HG02642 (cell line): ENCODE results near the gene SPEG.

Experiments used
- ATAC-seq: cut with Tn5 transposase; IDR thresholded peaks from one replicate; pipeline ENCODE4 v1.9.1; 2021; ENCODE audit warnings: mild to moderate bottlenecking; ENCODE audit not compliant: unreplicated experiment, poor library complexity

The SPEG gene

DNA sequence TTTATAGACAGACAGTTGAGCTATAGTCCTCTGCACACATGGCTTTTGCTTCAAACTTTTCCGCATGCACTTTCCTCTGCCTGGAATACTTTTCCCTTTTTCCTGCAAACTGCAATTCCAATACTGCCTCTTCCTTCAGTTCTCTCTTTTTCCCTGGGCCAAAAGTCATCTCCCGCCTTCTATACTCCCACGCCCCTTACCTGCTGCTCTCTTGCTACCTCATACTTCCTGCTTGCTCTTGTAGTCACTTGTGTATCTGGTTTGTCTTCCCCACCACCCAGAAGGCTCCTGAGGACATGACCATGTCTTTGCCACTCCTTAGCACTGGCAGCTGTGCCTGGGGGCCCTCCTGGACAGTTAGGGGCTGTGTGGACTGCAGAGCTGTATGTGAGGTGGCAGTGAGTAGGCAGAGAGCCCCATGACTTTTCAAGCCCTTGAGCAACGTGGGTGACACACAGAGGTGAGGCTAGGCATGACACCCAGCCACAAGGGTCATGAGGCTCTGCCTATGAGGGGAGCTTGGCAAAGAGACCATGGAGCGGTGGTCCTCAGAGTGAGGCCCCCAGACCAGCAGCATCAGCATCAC, 23.2 kb downstream of the SPEG start:
- ATAC-seq: no peak

DNA sequence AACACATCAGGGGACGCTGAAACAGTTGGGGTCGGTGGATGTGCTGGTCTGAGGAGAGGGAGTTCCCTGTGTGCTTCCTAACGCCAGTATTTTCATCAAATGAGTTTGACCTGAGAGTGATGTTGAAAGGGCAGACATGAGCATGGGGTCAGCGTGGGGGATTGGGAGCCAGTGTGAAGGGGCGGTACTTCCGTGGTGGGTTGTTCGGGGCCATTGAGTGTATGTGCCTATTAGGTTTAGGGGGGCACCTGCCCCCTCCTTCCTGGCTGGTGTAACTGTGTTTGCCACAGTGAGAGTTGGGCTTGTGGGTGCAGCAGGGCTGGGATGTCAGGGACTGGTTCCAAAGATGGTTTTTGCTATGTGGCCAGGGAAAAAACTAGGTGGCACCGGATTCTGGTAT, 24.4 kb downstream of the SPEG start:
- no peak for ATAC-seq

DNA sequence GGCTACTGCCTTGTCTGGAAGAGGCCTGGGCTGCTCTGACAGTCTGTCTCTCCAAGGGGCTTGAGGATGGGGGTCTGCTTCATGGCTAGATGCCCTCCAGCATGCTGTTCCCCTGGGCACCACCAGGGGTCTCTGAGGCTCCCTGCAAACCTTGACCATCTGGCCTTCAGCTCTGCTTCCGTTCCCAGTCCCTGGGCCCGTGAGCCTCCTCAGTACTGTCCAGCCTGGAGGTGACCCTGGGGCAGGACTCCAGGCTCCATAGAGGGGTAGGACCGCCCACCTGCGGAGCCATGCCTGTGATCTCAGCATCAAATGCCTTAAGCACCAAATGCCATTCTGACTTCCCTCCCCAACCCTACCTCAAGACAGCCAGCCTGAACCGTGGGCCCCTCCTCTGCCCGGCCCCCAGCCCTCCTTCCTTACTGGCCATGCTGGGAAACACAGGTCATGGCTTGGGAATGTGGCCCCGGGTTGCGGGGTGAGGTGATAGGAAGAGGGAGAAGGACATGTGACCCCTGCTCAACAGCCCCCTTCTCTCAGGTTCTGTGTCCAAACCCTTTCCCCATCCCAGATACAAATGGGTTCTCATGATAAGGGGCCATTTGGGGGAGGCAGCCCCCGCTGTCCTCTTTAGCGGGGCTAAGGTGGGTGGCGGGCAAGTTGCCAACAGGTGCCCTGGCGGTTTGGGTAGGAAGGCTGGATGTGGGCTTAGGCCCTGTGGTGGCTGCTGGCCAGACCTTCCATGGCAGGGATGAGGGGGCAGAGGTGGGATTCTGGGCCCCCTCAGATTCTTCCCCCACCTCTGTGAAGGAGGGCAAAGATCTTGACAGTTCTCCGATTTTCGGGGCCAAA, 25.0 kb downstream of the SPEG start:
- ATAC-seq: peak; percentile 74

DNA sequence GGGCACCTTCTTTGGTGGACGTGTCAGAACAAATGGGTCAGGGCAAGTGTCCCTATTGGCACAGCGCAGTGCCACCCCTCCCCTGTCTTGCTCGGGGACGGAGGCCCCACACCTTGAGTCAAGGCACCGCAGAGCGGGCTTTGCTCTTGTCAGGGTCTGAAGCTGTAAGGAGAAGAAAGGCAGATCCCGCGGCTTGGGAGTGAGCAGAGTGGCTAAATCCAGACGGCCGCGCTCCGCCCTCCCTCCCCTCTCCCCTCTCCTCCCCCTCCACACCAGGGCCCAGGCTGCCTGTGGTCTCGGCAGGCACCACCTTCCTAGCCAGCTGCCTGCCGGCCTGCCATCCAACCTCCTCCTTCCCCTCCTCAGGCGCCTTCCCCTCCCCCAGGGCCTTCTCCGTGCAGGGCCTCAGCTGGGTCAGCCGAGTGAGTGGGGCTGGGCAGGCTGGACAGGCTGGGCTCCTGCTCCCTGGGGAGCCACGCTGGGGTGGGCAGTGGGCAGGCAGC, 25.8 kb downstream of the SPEG start:
- ATAC-seq: no peak

DNA sequence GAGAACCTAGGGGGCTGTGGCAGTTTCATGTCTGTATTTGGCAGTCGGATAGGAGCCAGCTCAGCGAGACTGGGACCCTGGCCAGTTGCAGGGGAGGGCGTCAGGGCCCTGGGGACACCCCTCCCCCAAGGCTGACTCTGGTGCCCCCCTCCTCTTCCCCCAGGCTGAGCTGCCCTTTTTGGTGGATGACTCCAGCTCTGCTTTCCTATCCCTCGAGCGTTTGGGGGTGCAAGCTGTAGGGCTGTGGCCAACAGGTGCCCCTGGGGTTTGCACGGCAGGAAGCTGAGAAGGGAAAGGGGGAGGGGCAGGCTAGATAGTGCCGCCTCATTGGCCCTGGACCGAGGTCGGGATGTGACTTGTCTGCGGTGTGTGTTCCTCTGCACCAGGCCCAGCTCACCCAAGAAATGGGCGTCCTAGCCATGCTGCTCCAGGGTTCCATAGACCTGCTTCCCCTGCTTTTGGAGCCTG, 26.4 kb downstream of the SPEG start:
- no peak for ATAC-seq

DNA sequence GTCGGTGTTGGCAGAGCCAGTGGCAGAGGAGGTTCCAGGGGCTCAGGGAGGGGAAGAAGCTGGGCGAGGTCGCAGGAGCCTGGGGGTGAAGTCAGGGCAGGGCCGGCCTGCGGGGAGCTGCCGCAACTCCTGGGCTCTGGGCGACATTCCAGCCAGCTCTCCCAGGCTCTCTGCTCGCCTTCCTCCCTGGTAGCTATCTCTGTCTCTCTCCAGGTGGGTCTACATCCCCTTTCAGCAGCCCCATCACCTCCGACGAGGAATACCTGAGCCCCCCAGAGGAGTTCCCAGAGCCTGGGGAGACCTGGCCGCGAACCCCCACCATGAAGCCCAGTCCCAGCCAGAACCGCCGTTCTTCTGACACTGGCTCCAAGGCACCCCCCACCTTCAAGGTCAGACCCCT, 27.0 kb downstream of the SPEG start:
- no peak for ATAC-seq

DNA sequence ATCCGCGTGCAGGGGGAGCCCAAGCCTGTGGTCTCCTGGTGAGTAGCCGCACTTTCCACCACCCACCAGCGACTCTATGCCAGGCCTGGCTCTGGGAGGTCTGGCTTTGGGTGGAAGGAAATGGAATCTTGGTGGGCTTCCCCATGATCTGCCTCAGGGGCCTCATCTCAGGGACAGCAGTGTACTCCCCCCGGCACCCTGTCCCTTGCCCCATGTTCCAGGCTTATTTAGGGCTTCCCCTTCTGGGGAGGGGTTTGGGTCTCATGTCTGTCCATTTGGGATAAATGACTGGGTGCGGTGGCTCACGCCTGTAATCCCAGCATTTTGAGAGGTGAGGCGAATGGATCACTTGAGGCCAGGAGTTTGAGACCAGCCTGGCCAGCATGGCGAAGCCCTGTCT, 27.7 kb downstream of the SPEG start:
- no peak for ATAC-seq

DNA sequence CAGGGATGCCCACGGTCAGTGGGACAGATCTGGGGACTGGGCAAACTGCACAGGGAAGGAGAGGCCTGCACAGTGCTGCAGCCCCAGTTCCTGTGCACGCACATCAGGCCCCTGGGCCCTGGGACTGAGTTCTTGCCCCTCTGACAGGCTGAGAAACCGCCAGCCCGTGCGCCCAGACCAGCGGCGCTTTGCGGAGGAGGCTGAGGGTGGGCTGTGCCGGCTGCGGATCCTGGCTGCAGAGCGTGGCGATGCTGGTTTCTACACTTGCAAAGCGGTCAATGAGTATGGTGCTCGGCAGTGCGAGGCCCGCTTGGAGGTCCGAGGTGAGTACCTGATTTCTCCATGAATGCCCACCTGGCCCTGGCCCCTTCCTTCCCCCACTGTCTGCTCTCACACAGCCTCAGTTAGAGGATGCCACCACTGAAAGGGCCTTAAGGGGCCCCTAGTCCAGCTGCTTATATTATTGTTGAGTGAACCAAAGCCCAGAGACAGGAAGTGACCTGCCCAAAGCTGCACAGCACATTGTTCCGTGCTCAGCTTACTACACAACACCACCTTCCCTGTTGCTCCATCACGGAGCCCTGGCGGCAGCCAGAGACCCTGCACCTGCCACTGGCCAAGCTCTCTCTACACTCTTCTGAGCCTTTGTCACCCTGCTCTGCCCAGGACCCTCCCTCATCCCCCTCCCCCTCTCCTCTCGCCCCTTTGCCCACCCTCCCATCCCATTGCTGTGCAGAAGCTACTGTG, 29.8 kb downstream of the SPEG start:
- no peak for ATAC-seq

DNA sequence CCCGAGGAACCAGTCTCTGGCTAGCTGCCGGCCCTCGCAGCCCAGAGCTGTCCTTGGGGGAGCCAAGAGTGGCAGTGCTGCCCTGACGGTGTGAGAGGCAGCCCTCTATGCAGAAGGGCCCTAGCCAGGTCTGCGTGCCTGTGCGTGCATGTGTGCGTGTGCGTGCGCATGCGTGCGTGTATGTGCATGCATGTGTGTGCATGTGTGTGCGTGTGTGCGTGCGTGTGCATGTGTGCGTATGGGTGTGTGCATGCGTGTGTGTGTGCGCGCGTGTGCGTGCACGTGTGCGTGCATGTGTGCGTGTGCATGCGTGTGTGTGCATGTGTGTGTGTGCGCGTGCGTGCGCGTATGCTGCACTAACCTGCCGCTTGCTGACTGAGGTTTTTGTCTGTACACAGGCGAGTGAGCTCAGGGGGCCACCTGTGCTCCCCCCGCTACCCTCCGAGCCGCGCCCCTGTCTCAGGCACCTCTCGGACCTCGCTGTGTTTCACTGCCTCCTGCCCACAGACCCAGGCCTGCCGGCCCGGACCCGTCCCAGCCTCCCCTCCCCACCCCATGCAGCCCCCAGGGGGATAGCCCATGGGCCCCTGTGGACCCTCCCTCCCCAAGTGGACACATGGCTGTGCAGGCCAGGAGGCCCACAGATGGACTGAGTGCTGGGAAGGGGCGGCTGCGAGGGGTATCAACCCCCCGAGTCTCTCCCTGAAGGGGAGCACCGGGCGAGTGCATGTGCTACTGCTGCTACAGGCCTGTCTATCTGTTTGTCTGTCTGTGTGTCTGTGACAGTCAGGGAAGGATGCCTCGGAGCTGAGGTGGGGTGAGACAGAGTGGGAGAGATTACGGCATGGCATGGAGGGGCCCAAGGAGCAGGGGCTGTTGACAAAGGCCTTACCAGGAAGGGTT, 31.3 kb downstream of the SPEG start:
- no peak for ATAC-seq

DNA sequence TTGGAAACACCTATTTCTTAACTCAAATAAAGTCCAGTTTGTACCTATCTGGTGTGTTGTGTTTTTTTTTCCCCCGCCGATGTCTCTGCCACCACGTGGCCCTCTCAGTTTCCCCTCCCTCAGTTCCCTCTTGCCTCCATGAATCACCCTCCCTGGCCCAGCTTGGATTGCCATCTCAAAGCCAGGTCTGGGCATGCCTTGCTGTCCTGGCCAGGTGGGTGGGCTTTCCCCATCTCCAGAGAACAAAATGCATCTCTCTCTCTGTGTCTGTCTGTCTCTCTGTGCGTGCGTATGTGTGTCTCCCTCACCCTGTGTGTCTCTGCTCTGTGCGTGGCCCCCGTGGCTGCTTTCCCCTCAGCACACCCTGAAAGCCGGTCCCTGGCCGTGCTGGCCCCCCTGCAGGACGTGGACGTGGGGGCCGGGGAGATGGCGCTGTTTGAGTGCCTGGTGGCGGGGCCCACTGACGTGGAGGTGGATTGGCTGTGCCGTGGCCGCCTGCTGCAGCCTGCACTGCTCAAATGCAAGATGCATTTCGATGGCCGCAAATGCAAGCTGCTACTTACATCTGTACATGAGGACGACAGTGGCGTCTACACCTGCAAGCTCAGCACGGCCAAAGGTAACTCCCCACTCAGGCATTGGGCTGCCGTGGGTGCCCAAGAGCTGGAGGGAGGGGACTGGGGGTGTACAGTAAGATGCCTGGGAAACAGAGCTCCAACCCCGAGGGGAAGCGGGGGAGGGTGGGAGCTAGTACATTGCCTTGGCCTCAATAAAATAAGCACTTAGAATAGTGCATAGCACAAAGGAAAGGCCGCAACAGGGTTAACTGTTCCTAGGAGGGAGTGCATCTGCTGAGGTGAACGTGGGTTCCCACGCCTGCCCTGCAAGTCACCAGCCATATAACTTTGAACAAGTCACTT, 32.4 kb downstream of the SPEG start:
- no peak for ATAC-seq

DNA sequence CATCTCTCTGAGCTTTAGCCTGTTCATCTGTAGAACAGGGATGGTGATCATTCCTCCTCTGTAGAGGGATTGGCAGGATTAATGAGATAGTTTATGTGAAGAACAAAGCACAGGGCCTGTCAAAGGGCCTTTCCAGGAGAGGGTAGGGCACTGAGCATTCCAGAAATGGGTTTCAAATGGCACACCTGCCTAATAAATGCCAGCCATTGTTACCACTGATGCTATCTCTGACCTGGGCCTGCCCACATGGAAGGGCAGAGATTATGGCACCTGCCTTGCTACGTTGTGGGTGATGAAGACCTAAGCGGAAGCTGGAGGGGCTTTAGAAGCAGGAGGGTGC, 33.1 kb downstream of the SPEG start:
- ATAC-seq: no peak

DNA sequence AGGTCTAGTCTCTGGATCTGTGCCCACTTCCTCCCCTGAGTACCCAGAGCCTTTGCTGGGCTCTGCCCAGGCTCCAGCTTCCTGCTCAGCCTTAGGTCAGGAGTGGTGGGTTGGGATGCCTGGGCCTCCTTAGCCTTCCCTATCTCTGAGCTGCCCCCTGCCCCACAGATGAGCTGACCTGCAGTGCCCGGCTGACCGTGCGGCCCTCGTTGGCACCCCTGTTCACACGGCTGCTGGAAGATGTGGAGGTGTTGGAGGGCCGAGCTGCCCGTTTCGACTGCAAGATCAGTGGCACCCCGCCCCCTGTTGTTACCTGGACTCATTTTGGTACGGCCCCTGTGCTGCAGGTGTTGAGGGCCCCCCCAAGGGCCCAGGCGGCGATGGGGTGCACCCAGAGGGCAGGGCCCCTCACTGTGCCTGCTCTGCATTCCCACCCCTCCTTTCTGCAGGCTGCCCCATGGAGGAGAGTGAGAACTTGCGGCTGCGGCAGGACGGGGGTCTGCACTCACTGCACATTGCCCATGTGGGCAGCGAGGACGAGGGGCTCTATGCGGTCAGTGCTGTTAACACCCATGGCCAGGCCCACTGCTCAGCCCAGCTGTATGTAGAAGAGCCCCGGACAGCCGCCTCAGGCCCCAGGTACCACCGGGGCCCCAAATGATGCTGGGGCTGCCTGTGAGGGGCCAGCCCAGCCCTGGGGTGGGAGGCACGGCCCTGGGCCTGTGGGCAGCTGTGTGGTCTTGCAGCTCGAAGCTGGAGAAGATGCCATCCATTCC, 34.0 kb downstream of the SPEG start:
- no peak for ATAC-seq

DNA sequence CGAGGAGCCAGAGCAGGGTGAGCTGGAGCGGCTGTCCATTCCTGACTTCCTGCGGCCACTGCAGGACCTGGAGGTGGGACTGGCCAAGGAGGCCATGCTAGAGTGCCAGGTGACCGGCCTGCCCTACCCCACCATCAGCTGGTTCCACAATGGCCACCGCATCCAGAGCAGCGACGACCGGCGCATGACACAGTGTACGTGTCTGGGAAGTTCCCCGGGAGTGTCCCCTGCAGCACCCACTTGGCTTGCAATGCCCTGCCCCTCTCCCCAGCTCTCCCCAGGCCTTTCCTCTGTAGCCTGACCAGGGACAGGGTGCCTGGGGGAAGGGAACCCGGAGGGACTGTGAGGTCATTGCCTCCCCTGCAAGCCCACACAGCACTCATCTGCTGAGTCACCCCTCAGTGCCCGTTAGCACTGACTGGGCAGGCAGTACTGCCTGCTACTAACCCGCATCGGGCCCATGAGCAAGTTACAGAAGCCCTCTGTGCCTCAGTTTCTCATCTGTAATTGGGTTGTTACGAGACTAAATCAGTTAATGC, 34.6 kb downstream of the SPEG start:
- no peak for ATAC-seq

DNA sequence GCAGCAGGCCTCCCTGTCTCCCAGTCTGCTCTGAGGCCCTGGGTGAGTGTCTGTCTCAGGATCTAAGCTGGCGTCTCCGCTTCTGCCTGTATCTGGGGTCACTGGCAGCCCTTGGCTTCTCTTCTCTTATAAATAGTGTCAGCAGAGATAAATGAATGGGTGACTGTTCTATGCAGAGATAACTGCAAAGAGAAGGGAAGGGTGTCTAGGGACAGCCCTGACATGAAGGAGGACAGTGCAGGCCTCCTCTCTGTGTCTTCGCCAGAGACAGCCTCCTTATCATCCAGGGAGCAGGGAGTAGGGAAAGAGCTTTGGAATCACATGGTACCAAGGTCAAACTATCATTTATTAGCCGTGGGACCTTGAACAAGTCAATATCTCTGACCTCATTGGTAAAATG, 35.8 kb downstream of the SPEG start:
- no peak for ATAC-seq

DNA sequence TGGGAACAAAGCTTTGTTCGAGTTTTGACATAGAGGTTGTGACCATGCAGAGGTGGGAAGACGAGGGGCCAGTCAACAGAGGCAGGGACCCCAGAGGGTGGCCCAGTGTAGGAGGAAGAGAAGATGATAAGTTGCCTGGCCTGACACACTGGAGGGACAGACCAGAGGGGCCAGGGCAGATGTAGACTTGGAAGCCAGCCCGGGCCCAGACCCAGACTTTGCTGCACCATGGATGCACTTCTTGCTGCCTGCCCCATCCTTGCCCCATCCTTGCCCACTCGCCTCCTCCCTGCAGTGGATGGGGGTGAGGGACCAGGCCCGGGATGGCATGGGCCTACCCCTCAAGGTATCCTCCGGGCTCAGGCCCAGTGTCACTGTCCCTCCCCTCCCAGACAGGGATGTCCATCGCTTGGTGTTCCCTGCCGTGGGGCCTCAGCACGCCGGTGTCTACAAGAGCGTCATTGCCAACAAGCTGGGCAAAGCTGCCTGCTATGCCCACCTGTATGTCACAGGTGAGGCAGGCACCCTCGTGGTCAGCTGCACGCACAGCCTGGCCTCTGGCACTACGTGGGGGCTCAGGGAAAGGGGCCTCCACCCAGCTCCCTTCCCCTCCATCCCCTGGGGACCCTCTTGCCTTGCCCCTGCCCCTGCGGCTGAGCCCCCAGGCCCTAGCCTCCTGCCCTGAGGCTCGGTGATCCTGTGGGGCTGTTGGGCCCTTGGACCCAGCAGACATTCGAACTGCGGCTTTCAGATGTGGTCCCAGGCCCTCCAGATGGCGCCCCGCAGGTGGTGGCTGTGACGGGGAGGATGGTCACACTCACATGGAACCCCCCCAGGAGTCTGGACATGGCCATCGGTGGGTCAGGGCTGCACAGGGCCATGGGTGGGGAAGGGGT, 37.1 kb downstream of the SPEG start:
- ATAC-seq: no peak

DNA sequence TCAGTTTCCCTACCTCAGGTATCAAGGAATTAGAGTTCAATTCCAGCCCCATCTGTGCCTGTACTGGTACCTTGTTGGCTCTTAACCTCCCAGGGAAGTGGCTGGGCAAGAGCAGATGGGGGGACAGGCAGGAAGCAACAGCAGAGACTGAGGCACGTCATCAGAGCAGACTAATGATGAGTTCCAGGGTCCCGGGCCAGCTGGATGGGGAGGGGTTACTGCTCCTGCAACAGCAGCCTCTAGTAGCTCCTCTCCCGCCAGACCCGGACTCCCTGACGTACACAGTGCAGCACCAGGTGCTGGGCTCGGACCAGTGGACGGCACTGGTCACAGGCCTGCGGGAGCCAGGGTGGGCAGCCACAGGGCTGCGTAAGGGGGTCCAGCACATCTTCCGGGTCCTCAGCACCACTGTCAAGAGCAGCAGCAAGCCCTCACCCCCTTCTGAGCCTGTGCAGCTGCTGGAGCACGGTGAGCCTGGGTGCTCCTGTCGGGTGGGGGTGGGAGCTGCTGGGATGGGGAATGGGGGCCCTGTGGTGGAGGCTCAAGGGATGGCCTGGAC, 38.1 kb downstream of the SPEG start:
- ATAC-seq: no peak

DNA sequence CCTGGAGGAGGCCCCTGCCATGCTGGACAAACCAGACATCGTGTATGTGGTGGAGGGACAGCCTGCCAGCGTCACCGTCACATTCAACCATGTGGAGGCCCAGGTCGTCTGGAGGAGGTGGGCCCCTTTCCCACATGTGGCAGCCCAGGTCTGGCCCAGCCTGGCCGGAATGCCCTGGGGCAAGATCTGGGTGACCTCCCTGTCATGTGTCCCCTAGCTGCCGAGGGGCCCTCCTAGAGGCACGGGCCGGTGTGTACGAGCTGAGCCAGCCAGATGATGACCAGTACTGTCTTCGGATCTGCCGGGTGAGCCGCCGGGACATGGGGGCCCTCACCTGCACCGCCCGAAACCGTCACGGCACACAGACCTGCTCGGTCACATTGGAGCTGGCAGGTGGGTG, 38.9 kb downstream of the SPEG start:
- ATAC-seq: no peak
